Loucy (cell line): Measurements from ENCODE around the gene GRM7.

Experiments
- EZH2phosphoT487 ChIP-seq: fragments of 200-600 bp; IDR thresholded peaks from 2 replicates; pipeline ENCODE4 v1.6.1; 2018; ENCODE audit warnings: antibody characterized with exemption, mild to moderate bottlenecking, moderate library complexity, borderline replicate concordance
- TF ChIP-seq, protein P1 (sequence below): fragments of 200-600 bp; sonication (generic); conservative IDR thresholded peaks from 2 replicates; pipeline ENCODE4 v1.5.1; 2014; ENCODE audit warnings: mild to moderate bottlenecking, antibody characterized with exemption, low read length

DNA sequence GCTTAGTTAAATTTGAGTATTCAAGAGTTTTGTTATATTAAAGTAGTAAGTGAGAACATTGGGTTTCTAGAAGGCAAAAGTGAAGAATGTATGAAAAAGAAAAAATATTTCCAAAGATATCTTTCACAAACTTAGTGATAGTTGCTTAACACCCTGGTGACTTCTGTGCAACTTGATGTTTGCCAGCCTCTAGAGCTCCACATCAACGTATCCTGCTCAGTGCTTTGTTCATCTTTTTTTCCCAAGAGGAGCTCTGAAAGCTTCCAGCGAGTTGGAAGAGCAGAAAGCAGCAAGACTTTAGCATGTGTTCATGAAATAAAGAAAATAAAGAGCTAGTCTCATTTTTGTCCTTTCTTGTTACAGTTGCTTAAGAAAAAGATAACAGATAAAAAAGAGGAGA lies 225.5 kb downstream of the GRM7 start:
- TF ChIP-seq EZH2phosphoT487: no peak
- TF ChIP-seq, protein P1, sequence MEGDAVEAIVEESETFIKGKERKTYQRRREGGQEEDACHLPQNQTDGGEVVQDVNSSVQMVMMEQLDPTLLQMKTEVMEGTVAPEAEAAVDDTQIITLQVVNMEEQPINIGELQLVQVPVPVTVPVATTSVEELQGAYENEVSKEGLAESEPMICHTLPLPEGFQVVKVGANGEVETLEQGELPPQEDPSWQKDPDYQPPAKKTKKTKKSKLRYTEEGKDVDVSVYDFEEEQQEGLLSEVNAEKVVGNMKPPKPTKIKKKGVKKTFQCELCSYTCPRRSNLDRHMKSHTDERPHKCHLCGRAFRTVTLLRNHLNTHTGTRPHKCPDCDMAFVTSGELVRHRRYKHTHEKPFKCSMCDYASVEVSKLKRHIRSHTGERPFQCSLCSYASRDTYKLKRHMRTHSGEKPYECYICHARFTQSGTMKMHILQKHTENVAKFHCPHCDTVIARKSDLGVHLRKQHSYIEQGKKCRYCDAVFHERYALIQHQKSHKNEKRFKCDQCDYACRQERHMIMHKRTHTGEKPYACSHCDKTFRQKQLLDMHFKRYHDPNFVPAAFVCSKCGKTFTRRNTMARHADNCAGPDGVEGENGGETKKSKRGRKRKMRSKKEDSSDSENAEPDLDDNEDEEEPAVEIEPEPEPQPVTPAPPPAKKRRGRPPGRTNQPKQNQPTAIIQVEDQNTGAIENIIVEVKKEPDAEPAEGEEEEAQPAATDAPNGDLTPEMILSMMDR: no peak
